WTC11 (cell line): ENCODE measurements around the gene SLC11A1.

Source experiments
- JUN ChIP-seq: sonication (generic); formaldehyde crosslinking; IDR thresholded peaks from 2 replicates; pipeline ENCODE4 v1.8.0; 2023; ENCODE audit warnings: mild to moderate bottlenecking, missing genetic modification reagents
- NR1H2 ChIP-seq: sonication (generic); formaldehyde crosslinking; IDR thresholded peaks from 2 replicates; pipeline ENCODE4 v1.9.0; 2021; ENCODE audit warnings: mild to moderate bottlenecking, moderate library complexity, missing genetic modification reagents
- SMAD4 ChIP-seq: sonication (generic); formaldehyde crosslinking; IDR thresholded peaks from 2 replicates; pipeline ENCODE4 v1.8.0; 2022; ENCODE audit warnings: mild to moderate bottlenecking, missing genetic modification reagents
- TF ChIP-seq, protein P1 (sequence below): sonication (generic); formaldehyde crosslinking; IDR thresholded peaks from 2 replicates; pipeline ENCODE4 v1.8.1; 2022; ENCODE audit warnings: low read depth, missing genetic modification reagents, borderline replicate concordance
- TF ChIP-seq, protein P2 (sequence below): fragments of 200-600 bp; IDR thresholded peaks from 2 replicates; pipeline ENCODE4 v1.8.0; 2022; ENCODE audit warnings: antibody characterized with exemption
- TF ChIP-seq, protein P3 (sequence below): sonication (generic); formaldehyde crosslinking; conservative IDR thresholded peaks from 2 replicates; pipeline ENCODE4 v1.8.1; 2022; ENCODE audit warnings: mild to moderate bottlenecking, missing genetic modification reagents

DNA sequence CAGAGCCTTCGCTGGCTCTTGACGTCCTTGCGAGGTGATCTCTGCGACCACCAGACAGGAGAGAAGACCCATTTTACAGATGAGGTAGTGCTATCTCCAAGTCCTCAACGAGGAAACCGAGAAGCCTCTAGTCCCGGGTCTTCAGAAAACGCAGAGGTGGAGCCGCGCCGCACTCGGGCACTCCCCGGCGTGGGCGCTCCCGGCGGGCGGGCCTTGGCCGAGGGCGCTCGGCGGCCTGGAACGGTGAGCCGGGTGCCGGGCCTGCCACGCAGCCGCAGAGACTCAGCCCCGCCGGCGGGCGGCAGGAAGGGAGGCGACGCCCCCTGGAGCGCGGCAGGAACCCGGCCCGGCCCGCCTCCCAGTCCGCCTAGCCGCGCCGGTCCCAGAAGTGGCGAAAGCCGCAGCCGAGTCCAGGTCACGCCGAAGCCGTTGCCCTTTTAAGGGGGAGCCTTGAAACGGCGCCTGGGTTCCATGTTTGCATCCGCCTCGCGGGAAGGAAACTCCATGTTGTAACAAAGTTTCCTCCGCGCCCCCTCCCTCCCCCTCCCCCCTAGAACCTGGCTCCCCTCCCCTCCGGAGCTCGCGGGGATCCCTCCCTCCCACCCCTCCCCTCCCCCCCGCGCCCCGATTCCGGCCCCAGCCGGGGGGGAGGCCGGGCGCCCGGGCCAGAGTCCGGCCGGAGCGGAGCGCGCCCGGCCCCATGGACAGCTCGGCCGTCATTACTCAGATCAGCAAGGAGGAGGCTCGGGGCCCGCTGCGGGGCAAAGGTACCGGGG lies 17.5 kb downstream of the SLC11A1 start, which contains the start of gene CTDSP1:
- TF ChIP-seq, protein P1, sequence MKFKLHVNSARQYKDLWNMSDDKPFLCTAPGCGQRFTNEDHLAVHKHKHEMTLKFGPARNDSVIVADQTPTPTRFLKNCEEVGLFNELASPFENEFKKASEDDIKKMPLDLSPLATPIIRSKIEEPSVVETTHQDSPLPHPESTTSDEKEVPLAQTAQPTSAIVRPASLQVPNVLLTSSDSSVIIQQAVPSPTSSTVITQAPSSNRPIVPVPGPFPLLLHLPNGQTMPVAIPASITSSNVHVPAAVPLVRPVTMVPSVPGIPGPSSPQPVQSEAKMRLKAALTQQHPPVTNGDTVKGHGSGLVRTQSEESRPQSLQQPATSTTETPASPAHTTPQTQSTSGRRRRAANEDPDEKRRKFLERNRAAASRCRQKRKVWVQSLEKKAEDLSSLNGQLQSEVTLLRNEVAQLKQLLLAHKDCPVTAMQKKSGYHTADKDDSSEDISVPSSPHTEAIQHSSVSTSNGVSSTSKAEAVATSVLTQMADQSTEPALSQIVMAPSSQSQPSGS (CRISPR knock-in tag): no peak
- TF ChIP-seq JUN (0 out of 2 replicates have a peak, but pooled peaks have one; percentile 39), NR1H2 (no peak), SMAD4 (CRISPR knock-in tag) (no peak)
- TF ChIP-seq, protein P2, sequence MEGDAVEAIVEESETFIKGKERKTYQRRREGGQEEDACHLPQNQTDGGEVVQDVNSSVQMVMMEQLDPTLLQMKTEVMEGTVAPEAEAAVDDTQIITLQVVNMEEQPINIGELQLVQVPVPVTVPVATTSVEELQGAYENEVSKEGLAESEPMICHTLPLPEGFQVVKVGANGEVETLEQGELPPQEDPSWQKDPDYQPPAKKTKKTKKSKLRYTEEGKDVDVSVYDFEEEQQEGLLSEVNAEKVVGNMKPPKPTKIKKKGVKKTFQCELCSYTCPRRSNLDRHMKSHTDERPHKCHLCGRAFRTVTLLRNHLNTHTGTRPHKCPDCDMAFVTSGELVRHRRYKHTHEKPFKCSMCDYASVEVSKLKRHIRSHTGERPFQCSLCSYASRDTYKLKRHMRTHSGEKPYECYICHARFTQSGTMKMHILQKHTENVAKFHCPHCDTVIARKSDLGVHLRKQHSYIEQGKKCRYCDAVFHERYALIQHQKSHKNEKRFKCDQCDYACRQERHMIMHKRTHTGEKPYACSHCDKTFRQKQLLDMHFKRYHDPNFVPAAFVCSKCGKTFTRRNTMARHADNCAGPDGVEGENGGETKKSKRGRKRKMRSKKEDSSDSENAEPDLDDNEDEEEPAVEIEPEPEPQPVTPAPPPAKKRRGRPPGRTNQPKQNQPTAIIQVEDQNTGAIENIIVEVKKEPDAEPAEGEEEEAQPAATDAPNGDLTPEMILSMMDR: no peak
- TF ChIP-seq, protein P3, sequence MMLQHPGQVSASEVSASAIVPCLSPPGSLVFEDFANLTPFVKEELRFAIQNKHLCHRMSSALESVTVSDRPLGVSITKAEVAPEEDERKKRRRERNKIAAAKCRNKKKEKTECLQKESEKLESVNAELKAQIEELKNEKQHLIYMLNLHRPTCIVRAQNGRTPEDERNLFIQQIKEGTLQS (CRISPR knock-in tag): no peak
